Fibroblast of mammary gland (primary cell): Measurements from ENCODE around the gene TBC1D22B.
A peak's percentile ranks its signal among the peaks of the same experiment; 100 is the strongest.

Source experiments
- DNase-seq: peaks from one replicate; pipeline ENCODE4 v3.0.0-alpha.2; 2010; ENCODE audit warnings: low read depth
- H3K4me3 ChIP-seq: 2 replicates; pipeline ENCODE4 v1.5.1; 2011; ENCODE audit warnings: low read depth, mild to moderate bottlenecking, low read length, moderate library complexity; ENCODE audit not compliant: control insufficient read depth
- TF ChIP-seq, protein P1 (sequence below): conservative IDR thresholded peaks from 2 replicates; pipeline ENCODE4 v1.5.1; 2011; ENCODE audit warnings: low read depth, low read length, inconsistent platforms; ENCODE audit not compliant: control insufficient read depth, insufficient read depth

The TBC1D22B gene, protein sequence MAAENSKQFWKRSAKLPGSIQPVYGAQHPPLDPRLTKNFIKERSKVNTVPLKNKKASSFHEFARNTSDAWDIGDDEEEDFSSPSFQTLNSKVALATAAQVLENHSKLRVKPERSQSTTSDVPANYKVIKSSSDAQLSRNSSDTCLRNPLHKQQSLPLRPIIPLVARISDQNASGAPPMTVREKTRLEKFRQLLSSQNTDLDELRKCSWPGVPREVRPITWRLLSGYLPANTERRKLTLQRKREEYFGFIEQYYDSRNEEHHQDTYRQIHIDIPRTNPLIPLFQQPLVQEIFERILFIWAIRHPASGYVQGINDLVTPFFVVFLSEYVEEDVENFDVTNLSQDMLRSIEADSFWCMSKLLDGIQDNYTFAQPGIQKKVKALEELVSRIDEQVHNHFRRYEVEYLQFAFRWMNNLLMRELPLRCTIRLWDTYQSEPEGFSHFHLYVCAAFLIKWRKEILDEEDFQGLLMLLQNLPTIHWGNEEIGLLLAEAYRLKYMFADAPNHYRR

DNA sequence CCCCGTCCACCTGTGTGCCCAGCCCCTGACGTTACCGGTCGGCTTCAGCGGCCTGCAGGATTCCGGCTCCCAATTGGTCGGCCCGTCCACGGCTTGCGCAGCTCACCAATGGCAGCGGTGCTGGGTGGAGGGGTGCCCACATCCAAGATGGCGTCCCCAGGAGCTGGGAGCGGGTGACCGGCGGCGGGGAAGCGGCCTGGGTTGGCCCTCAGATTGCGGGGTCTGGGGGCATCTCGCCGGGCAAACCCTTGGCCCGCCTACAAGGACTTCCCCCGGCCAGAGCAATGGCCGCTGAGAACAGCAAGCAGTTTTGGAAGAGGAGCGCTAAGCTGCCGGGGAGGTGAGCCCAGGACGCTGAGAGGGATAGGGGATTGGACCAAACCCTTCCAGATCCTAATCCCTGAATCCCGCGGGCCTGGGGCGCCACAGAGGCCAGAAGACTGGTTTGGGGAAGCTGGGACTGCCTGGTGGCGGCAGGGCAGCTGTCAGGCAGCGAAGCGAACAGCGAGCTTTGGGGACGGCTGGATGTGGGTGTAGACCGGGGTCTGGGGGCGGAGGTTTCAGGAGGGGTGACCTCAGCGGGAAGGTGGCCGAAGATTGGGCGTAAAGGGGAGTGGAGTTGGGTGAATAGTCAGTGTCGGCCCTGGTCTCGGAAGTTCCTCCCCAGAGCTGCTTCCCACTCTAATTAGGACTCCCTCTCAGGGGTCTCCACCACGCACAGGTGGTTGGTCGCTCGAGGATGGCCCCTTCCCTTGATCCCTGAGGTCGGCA lies at the start of gene TBC1D22B, which contains the start of gene TMEM217:
Gene TBC1D22B (plus strand): TSS at position 139 of the 771 bp plus-strand sequence. CDS start 146 bp downstream, at position 285.
Gene TMEM217 (minus strand): TSS at position 511 of the 771 bp plus-strand sequence. CDS start 39,114 bp downstream, outside the sequence.
- peak; percentile 91 for DNase-seq
- H3K4me3 ChIP-seq = peak within 1 kb of the TSS; percentile 98
- TF ChIP-seq, protein P1, sequence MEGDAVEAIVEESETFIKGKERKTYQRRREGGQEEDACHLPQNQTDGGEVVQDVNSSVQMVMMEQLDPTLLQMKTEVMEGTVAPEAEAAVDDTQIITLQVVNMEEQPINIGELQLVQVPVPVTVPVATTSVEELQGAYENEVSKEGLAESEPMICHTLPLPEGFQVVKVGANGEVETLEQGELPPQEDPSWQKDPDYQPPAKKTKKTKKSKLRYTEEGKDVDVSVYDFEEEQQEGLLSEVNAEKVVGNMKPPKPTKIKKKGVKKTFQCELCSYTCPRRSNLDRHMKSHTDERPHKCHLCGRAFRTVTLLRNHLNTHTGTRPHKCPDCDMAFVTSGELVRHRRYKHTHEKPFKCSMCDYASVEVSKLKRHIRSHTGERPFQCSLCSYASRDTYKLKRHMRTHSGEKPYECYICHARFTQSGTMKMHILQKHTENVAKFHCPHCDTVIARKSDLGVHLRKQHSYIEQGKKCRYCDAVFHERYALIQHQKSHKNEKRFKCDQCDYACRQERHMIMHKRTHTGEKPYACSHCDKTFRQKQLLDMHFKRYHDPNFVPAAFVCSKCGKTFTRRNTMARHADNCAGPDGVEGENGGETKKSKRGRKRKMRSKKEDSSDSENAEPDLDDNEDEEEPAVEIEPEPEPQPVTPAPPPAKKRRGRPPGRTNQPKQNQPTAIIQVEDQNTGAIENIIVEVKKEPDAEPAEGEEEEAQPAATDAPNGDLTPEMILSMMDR = no peak

DNA sequence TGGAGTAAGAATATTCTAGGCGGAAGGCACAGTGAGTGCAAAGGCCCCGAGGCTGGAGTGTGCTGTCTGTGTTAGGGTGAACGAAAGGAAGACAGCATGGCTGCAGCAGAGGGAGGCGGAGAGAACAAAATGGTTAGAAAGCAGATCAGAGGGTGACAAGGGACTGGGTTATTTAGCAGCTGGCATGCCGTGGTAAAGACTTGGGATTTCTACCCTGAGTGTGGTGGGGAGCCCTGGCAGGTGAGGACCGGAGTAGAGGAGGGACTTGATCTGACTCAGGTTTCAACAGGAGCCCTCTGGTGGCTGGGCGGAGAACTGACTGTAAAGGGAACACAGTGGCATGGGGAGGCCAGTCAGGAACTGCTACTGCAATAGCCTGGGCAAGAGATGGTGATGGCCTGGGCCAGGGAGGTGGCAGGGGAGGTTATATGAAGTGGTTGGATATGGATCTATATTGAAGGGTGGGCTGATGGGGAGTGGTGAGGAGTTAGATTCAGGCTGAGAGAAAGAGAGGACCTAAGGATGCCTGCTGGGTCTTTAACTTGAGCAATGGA lies 49.6 kb upstream of the TBC1D22B start:
- DNase-seq = peak; percentile 75
- TF ChIP-seq, protein P1 = peak; percentile 85
- no peak overlapping the region for H3K4me3 ChIP-seq

DNA sequence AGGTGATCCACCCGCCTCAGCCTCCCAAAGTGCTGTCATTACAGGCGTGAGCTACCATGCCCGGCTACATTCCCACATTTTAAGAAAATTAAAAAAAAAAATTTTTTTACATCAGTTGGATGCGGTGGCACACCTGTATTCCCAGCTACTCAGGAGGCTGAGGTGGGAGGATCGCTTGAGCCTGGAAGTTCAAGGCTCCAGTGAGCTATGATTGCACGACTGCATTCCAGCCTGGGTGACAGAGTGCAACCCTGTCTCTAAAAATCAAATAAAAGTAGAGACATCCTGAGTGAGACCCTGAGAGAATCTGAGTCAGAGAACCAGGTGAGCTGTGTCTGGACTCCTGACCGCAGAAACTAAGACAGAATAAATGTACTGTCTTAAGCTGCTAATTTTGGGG lies 48.8 kb upstream of the TBC1D22B start:
- no peak for DNase-seq
- TF ChIP-seq, protein P1 = no peak

DNA sequence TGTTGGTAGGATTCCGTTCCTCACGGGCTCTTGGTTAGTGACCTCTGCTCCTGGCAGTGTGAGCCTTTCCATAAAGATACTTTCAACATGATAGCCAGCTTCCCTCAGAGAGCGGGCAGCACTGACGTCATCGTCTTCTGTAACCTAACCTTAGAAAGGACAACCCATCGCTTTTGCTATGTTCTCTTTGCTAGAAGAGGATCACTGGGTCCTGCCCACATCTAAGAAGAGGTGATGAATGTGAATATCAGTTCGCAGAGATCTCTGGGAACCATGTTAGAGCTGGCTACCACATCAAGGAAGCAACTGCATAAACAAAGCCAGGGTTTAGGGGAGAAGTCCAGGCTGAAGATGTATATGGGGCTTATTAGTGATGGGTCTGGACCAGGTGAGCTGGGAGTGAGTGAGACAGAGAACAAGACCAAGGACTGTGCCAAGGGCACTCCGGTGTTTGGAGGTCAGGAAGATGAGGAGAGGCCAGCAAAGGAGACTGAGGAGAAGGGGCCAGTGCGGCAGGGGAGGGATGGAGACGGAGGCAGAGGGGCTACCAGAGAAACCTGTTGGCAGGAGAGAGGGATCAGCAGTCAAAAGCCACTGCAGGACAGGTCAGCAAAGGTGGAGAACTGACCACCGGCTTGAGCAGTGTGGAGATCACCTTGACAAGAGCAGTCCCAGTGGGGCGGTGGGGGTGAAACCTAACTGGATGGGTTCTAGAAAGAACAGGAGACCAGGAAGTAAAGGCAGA lies 47.9 kb upstream of the TBC1D22B start:
- no peak overlapping the region for H3K4me3 ChIP-seq
- TF ChIP-seq, protein P1 = no peak
- no peak for DNase-seq

More for the DNA sequence above, 48.8 kb upstream of the TBC1D22B start:
- H3K4me3 ChIP-seq = no peak overlapping the region

DNA sequence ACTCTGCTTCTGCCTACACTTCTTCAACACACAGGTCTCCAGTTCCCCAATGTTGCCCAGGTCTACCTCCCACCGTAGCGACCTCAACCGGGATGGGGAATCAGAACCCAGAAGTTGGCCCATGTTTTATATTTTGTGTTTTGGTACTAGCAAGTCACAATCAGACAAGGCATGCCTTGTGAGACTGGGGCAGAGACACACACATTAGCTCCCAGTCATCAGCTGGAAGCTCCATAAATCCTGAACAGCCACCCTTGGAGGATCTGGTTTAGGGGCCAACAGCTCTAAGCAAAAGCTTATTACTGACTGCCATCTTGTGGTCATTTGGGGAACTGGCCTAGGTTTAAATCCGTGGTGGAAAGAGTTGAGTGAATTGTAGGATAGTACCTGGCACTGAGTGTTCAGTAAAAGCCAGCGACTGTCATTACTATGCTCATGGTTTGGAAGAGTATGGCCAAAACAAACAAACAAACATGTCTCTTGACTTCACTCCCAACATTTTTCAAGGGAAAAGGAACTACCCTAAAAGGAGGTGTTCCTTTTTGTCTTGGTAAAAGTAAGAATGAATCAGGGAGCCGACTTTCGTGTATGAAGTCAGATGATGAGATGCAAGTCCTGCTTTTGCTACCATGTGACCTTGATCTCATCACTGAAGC lies 47.1 kb upstream of the TBC1D22B start:
- DNase-seq = peak; percentile 87
- TF ChIP-seq, protein P1 = peak; percentile 98
- no peak overlapping the region for H3K4me3 ChIP-seq
